Measurements from ENCODE around the gene FMNL1.

Gene FMNL1

DNA sequence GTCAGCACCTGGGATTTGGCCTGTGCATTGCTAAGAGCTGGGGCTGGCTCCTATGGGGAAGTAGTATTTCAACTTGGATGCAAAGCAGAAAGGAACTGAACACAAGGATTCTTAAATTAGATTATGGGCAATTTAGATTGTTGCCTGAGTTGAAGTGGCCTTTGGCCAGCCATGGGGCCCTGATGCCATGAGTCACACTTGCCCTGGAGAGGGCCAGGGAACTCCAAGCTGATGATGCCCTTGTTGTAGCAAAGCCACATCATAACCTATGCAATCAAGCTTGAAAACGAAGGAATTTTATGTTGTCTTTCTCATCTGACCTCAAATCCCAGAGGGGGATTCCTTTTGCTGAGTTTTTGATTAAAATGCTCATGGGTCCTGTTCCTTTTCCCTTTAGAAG, 44.1 kb downstream of the FMNL1 start:
- H3K36me3 ChIP-seq = peaks cover 88% of the 10 kb centered on the region
- TF ChIP-seq, protein P1, sequence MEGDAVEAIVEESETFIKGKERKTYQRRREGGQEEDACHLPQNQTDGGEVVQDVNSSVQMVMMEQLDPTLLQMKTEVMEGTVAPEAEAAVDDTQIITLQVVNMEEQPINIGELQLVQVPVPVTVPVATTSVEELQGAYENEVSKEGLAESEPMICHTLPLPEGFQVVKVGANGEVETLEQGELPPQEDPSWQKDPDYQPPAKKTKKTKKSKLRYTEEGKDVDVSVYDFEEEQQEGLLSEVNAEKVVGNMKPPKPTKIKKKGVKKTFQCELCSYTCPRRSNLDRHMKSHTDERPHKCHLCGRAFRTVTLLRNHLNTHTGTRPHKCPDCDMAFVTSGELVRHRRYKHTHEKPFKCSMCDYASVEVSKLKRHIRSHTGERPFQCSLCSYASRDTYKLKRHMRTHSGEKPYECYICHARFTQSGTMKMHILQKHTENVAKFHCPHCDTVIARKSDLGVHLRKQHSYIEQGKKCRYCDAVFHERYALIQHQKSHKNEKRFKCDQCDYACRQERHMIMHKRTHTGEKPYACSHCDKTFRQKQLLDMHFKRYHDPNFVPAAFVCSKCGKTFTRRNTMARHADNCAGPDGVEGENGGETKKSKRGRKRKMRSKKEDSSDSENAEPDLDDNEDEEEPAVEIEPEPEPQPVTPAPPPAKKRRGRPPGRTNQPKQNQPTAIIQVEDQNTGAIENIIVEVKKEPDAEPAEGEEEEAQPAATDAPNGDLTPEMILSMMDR (IDR thresholded peaks at IDR 0.05; ENCODE audit: low read depth, low read length) = no peak
- H3K27me3 ChIP-seq (ENCODE audit: insufficient read depth, low read depth, severe bottlenecking) = no peaks in the 10 kb centered on the region
- no peak for DNase-seq
- H3K27ac ChIP-seq = no peak overlapping the region
- no peak overlapping the region for H3K4me3 ChIP-seq (ENCODE audit: low read depth, low read length)
- H3K9me3 ChIP-seq (ENCODE audit: severe bottlenecking) = no peaks in the 10 kb centered on the region

DNA sequence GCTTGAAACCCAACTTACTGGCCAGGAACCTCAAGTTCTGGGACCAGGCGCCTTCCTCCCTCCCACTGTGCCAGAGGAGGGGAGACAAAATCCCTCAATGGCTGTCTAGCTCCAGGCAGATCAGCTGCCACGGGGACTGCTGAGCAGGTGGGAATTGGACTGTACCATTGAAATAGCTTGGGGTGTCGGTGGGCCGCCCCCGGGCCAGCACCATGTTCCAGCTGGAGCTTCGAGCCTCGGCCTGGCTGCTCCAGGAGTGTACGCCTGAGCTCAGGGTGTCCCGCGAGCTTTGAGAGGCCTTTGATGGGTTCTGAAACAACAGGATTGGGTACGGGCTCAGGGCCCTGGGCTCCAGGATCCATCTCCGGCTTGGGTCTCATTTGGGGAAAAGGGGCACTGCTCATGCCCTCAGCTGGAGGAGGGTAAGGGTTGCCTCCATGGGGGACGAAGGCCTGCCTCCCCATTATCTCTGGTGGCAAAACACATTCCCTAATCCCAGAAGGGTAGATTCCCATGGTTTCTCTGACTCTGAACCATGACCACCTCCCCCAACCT, 44.8 kb downstream of the FMNL1 start:
- H3K27me3 ChIP-seq (ENCODE audit: insufficient read depth, low read depth, severe bottlenecking) = no peaks in the 10 kb centered on the region
- no peak overlapping the region for H3K27ac ChIP-seq
- DNase-seq = no peak
- H3K9me3 ChIP-seq (ENCODE audit: severe bottlenecking) = no peaks in the 10 kb centered on the region
- H3K36me3 ChIP-seq = peaks cover 94% of the 10 kb centered on the region
- H3K4me3 ChIP-seq (ENCODE audit: low read depth, low read length) = no peak overlapping the region
- TF ChIP-seq, protein P1 (IDR thresholded peaks at IDR 0.05; ENCODE audit: low read depth, low read length) = no peak

DNA sequence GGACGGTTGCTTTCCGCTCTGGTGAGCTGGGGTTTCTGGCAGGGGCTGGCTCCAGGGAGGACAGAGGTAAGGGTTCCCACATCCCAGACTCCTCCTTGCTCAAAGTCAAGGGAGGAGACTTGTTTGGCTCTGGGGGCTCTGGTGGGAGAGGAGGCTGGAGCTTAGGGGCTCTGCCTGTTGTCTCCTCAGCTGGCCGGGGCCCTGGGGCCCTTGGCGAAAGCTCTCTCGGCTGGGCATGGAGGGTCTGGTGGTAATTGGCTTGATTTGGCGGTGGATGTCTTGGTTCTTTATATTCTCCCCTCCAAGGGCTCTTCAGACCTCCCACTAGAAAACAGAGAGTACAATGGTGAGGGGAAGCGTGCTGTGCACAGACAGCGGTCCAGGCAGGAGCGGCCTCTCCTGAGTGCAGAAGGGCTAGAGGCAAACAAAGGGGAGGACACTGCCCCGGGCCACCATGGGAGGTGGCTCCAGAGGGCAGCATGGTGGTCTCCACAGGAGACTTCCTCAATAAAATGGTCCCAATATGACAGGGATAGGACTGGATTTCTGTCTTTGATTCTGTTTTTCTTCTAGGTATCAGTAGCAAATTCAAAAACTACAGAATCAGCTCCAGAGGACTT, 45.9 kb downstream of the FMNL1 start:
- no peak for DNase-seq
- Histone ChIP-seq H3K4me3 (ENCODE audit: low read depth, low read length) (no peak overlapping the region), H3K27me3 (ENCODE audit: insufficient read depth, low read depth, severe bottlenecking) (no peaks in the 10 kb centered on the region), H3K9me3 (ENCODE audit: severe bottlenecking) (no peaks in the 10 kb centered on the region), H3K36me3 (peaks cover 97% of the 10 kb centered on the region), H3K27ac (no peak overlapping the region)
- TF ChIP-seq, protein P1 (IDR thresholded peaks at IDR 0.05; ENCODE audit: low read depth, low read length) = no peak

DNA sequence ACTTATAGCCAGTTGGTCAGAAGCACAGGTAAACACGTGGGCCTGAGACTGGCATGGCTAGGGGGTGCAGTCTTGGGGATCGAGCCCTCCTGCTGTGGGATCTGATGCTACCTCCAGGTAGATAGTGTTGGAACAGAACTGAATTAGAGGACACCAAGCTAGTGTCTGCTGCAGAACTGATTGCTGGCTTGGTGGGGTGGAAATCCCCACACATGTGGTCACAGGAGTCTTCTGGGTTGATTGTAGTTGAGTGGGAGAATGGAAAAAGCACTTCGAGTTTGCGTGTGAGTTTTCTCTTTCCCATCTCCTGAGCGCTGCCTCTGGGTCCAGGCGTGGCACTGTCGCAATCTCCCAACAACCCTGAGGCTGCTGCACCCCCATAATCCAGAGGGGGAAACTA, 48.2 kb downstream of the FMNL1 start:
- TF ChIP-seq, protein P1 (IDR thresholded peaks at IDR 0.05; ENCODE audit: low read depth, low read length) = no peak
- Histone ChIP-seq H3K9me3 (ENCODE audit: severe bottlenecking) (no peaks in the 10 kb centered on the region), H3K4me3 (ENCODE audit: low read depth, low read length) (no peak overlapping the region), H3K36me3 (peaks cover 95% of the 10 kb centered on the region), H3K27me3 (ENCODE audit: insufficient read depth, low read depth, severe bottlenecking) (no peaks in the 10 kb centered on the region), H3K27ac (no peak overlapping the region)
- DNase-seq = no peak

DNA sequence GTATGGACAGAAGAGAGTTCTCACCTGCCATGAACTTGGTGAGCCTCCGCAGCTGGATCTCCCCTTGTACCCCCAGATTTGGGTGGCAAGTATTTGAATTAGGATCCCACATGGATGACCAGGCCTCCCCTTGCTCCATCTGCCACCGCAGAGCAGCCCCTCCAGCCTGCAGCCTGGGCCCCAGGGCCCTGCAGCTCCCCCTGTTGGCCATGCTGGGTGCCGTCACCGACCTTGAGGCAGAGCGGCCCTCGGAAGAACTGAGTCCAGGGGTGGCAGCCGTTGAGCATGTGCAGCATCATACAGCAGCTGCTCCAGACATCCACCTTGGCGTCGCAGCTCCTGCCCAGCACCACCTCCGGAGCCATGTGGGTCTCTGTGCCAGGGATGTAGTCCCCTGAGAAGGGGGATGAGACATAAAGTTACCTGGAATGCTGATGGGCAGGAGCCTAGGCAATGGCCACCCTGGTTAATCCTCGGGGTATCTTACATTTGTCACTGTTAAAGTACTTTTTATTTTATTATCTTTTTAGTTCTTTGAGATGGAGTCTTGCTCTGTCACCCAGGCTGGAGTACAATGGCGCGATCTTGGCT, 49.2 kb downstream of the FMNL1 start:
- no peak overlapping the region for H3K4me3 ChIP-seq (ENCODE audit: low read depth, low read length)
- TF ChIP-seq, protein P1 (IDR thresholded peaks at IDR 0.05; ENCODE audit: low read depth, low read length) = peak; percentile 95
- no peaks in the 10 kb centered on the region for H3K9me3 ChIP-seq (ENCODE audit: severe bottlenecking)
- H3K27me3 ChIP-seq (ENCODE audit: insufficient read depth, low read depth, severe bottlenecking) = no peaks in the 10 kb centered on the region
- H3K36me3 ChIP-seq = peaks cover 85% of the 10 kb centered on the region
- DNase-seq = peak; percentile 66
- H3K27ac ChIP-seq = peak overlapping the region; percentile 17; the same call in 1 of the 2 replicates
